Activated naive CD8-positive, alpha-beta T cell treated with anti-CD3 and anti-CD28 coated beads, Interleukin-2, amount 10 ng/mL, durations not matched to agents 7 days and 5 days (primary cell): ENCODE measurements around the gene SV2C. TPM values are rescaled to one million over a fixed set of nuclear protein-coding genes. Genes with fewer than 3 reads are reported as not detected.
"Not testable (repeated sequence)": the region's sequence is repeated elsewhere in the genome, so short reads cannot be mapped to it uniquely, and the experiment has no call there.

Experiments
- ATAC-seq: fragments of 150-1000 bp; cut with Tn5 transposase; one replicate; pipeline ENCODE4 v1.10.0; 2021; ENCODE audit warnings: low read depth, moderate library complexity
- POLR2A ChIA-PET: fragments of 350-600 bp; sonication (Branson Sonifier 250); formaldehyde crosslinking; loops from one replicate; lab custom pipeline; 2021; ENCODE audit warnings: antibody characterized with exemption; lab: Charles Lee
- DNase-seq: peaks from one replicate; pipeline ENCODE4 v3.0.0; 2021
- H3K27ac Mint-ChIP-seq: one replicate; pipeline ENCODE4 v1.8.0; 2022; ENCODE audit warnings: mild to moderate bottlenecking, mixed read lengths
- H3K27me3 Mint-ChIP-seq: one replicate; pipeline ENCODE4 v1.8.0; 2022; ENCODE audit warnings: mild to moderate bottlenecking, moderate library complexity, mixed read lengths
- H3K36me3 Mint-ChIP-seq: one replicate; pipeline ENCODE4 v1.8.0; 2021; ENCODE audit warnings: mild to moderate bottlenecking, mixed read lengths
- H3K4me1 Mint-ChIP-seq: one replicate; pipeline ENCODE4 v1.8.0; 2021; ENCODE audit warnings: mixed read lengths
- H3K4me3 Mint-ChIP-seq: one replicate; pipeline ENCODE4 v1.8.0; 2022; ENCODE audit warnings: mild to moderate bottlenecking, moderate library complexity, mixed read lengths
- H3K9me3 Mint-ChIP-seq: one replicate; pipeline ENCODE4 v1.8.0; 2021; ENCODE audit warnings: mixed read lengths
- total RNA-seq, 2 experiments: library from RNA; stranded (reverse); gene quantifications; one replicate each; pipeline ENCODE4 v1.2.3, GENCODE V29; 2021

SV2C gene
- total RNA-seq, 2 experiments from 2014 or later, result 0.03 TPM

GRCh38 chr5:76299592-76299991, 216.4 kb downstream of the SV2C start:
- peaks cover 25% of the 10 kb centered on the region for H3K4me1 Mint-ChIP-seq
- peak overlapping the region; percentile 69 for H3K4me3 Mint-ChIP-seq
- H3K36me3 Mint-ChIP-seq, result peaks cover 5% of the 10 kb centered on the region
- POLR2A ChIA-PET, result interaction anchor here (1.0 kb wide), 1 partner anchor 104 kb away, joined by 8 read pairs; the partner anchor contains the start of gene IQGAP2
- H3K9me3 Mint-ChIP-seq, result peaks cover 2% of the 10 kb centered on the region
- H3K27me3 Mint-ChIP-seq, result peaks cover 4% of the 10 kb centered on the region
- peak overlapping the region; percentile 88 for H3K27ac Mint-ChIP-seq
- DNase-seq, result no peak
- ATAC-seq, result peak; percentile 63

- H3K27ac Mint-ChIP-seq, POLR2A ChIA-PET, DNase-seq, H3K4me3 Mint-ChIP-seq, H3K9me3 Mint-ChIP-seq, ATAC-seq, H3K27me3 Mint-ChIP-seq: not testable (repeated sequence)
- H3K36me3 Mint-ChIP-seq, result peaks cover 10% of the 10 kb centered on the region
- peaks cover 28% of the 10 kb centered on the region for H3K4me1 Mint-ChIP-seq
Observed at GRCh38 chr5:76301932-76302331, 218.7 kb downstream of the SV2C start.

- peaks cover 28% of the 10 kb centered on the region for H3K4me1 Mint-ChIP-seq
- ATAC-seq, H3K27ac Mint-ChIP-seq, H3K9me3 Mint-ChIP-seq, H3K4me3 Mint-ChIP-seq, POLR2A ChIA-PET, H3K27me3 Mint-ChIP-seq, DNase-seq: not testable (repeated sequence)
- H3K36me3 Mint-ChIP-seq, result peaks cover 10% of the 10 kb centered on the region
Observed at GRCh38 chr5:76302661-76303060, 219.5 kb downstream of the SV2C start.

GRCh38 chr5:76303921-76304320, 220.7 kb downstream of the SV2C start:
- ATAC-seq (peak; percentile 84), DNase-seq (peak; percentile 40)
- H3K4me1 Mint-ChIP-seq, result peaks cover 25% of the 10 kb centered on the region
- H3K27me3 Mint-ChIP-seq, result peaks cover 6% of the 10 kb centered on the region
- peak overlapping the region; percentile 14 for H3K4me3 Mint-ChIP-seq
- H3K9me3 Mint-ChIP-seq, result peaks cover 3% of the 10 kb centered on the region
- H3K36me3 Mint-ChIP-seq, result peaks cover 10% of the 10 kb centered on the region
- H3K27ac Mint-ChIP-seq, result peak overlapping the region; percentile 54
- POLR2A ChIA-PET, result interaction anchor here (0.6 kb wide), 1 partner anchor 14 kb away, joined by 3 read pairs; no protein-coding TSS in a partner anchor

- peaks cover 8% of the 10 kb centered on the region for H3K36me3 Mint-ChIP-seq
Observed at GRCh38 chr5:76305269-76305668, 222.1 kb downstream of the SV2C start.

GRCh38 chr5:76305775-76306174, 222.6 kb downstream of the SV2C start:
- H3K36me3 Mint-ChIP-seq, result peaks cover 8% of the 10 kb centered on the region
- peaks cover 19% of the 10 kb centered on the region for H3K4me1 Mint-ChIP-seq
- POLR2A ChIA-PET, result no interaction called here
- peaks cover 6% of the 10 kb centered on the region for H3K27me3 Mint-ChIP-seq
- no peak overlapping the region for H3K27ac Mint-ChIP-seq
- DNase-seq (no peak), ATAC-seq (no peak)
- no peak overlapping the region for H3K4me3 Mint-ChIP-seq
- H3K9me3 Mint-ChIP-seq, result peaks cover 3% of the 10 kb centered on the region

More at GRCh38 chr5:76305269-76305668, 222.1 kb downstream of the SV2C start:
- Mint-ChIP-seq H3K27ac (no peak overlapping the region), H3K4me3 (no peak overlapping the region), H3K9me3 (peaks cover 3% of the 10 kb centered on the region), H3K4me1 (peaks cover 19% of the 10 kb centered on the region), H3K27me3 (peaks cover 6% of the 10 kb centered on the region)
- POLR2A ChIA-PET, result no interaction called here
- ATAC-seq, result no peak
- DNase-seq, result no peak

- POLR2A ChIA-PET, result interaction anchor here (0.6 kb wide), 1 partner anchor 531 kb away, joined by 6 read pairs; no protein-coding TSS in a partner anchor
- H3K27me3 Mint-ChIP-seq, result peaks cover 9% of the 10 kb centered on the region
- ATAC-seq, result no peak
- H3K9me3 Mint-ChIP-seq, result no peaks in the 10 kb centered on the region
- H3K4me1 Mint-ChIP-seq, result peaks cover 3% of the 10 kb centered on the region
- no peak for DNase-seq
- no peak overlapping the region for H3K4me3 Mint-ChIP-seq
- no peak overlapping the region for H3K27ac Mint-ChIP-seq
- peaks cover 2% of the 10 kb centered on the region for H3K36me3 Mint-ChIP-seq
Observed at GRCh38 chr5:76310208-76310607, 227.0 kb downstream of the SV2C start.

GRCh38 chr5:76312783-76313182, 229.6 kb downstream of the SV2C start:
- DNase-seq, result no peak
- Mint-ChIP-seq H3K9me3 (no peaks in the 10 kb centered on the region), H3K4me3 (no peak overlapping the region), H3K27ac (no peak overlapping the region), H3K4me1 (peaks cover 3% of the 10 kb centered on the region), H3K36me3 (no peaks in the 10 kb centered on the region), H3K27me3 (peaks cover 7% of the 10 kb centered on the region)
- POLR2A ChIA-PET, result no interaction called here
- ATAC-seq, result no peak

- POLR2A ChIA-PET, result interaction anchor here (1.2 kb wide), 1 partner anchor 11 kb away, joined by 3 read pairs; no protein-coding TSS in a partner anchor
- Mint-ChIP-seq H3K36me3 (no peaks in the 10 kb centered on the region), H3K27me3 (peaks cover 6% of the 10 kb centered on the region), H3K4me3 (no peak overlapping the region), H3K27ac (no peak overlapping the region), H3K4me1 (peaks cover 2% of the 10 kb centered on the region), H3K9me3 (no peaks in the 10 kb centered on the region)
- ATAC-seq (no peak), DNase-seq (no peak)
Observed at GRCh38 chr5:76314643-76315042, 231.5 kb downstream of the SV2C start.

GRCh38 chr5:76319673-76320072, 236.5 kb downstream of the SV2C start:
- Mint-ChIP-seq H3K4me1 (peaks cover 8% of the 10 kb centered on the region), H3K4me3 (no peak overlapping the region), H3K9me3 (peaks cover 4% of the 10 kb centered on the region), H3K27me3 (peaks cover 8% of the 10 kb centered on the region), H3K36me3 (peaks cover 12% of the 10 kb centered on the region), H3K27ac (no peak overlapping the region)
- POLR2A ChIA-PET, result interaction anchor here (1.0 kb wide), 1 partner anchor 82 kb away, joined by 4 read pairs; no protein-coding TSS in a partner anchor
- no peak for DNase-seq
- no peak for ATAC-seq

GRCh38 chr5:76323494-76323893, 240.3 kb downstream of the SV2C start:
- H3K4me3 Mint-ChIP-seq, ATAC-seq, POLR2A ChIA-PET, H3K9me3 Mint-ChIP-seq, DNase-seq, H3K27me3 Mint-ChIP-seq, H3K27ac Mint-ChIP-seq: not testable (repeated sequence)
- Mint-ChIP-seq H3K36me3 (peaks cover 12% of the 10 kb centered on the region), H3K4me1 (peaks cover 41% of the 10 kb centered on the region)

GRCh38 chr5:76325326-76325725, 242.1 kb downstream of the SV2C start:
- peak overlapping the region; percentile 88 for H3K27ac Mint-ChIP-seq
- no peak for DNase-seq
- H3K4me3 Mint-ChIP-seq, result peak overlapping the region; percentile 64
- peaks cover 2% of the 10 kb centered on the region for H3K27me3 Mint-ChIP-seq
- POLR2A ChIA-PET, result interaction anchor here (0.7 to 5.3 kb wide), 5 partner anchors 8 to 1167 kb away, joined by 3 to 38 read pairs (median 3); partner anchors contain the start of genes IQGAP2 and WDR41
- peaks cover 37% of the 10 kb centered on the region for H3K4me1 Mint-ChIP-seq
- H3K36me3 Mint-ChIP-seq, result peaks cover 12% of the 10 kb centered on the region
- no peak for ATAC-seq
- H3K9me3 Mint-ChIP-seq, result peaks cover 4% of the 10 kb centered on the region

- POLR2A ChIA-PET, result interaction anchor here (0.7 to 5.3 kb wide), 12 partner anchors 9 to 1166 kb away, joined by 3 to 38 read pairs (median 3); partner anchors contain the start of genes IQGAP2 and WDR41
- Mint-ChIP-seq H3K27me3 (peaks cover 2% of the 10 kb centered on the region), H3K9me3 (peaks cover 4% of the 10 kb centered on the region), H3K27ac (peak overlapping the region; percentile 88), H3K36me3 (peaks cover 12% of the 10 kb centered on the region), H3K4me3 (peak overlapping the region; percentile 64), H3K4me1 (peaks cover 42% of the 10 kb centered on the region)
- ATAC-seq, result peak; percentile 98
- DNase-seq, result peak; percentile 42
Observed at GRCh38 chr5:76325876-76326491, 242.8 kb downstream of the SV2C start.
